GM23248 (cell line): ENCODE results near the gene RFNG. TPM values are rescaled to one million over a fixed set of nuclear protein-coding genes. Genes with fewer than 3 reads are reported as not detected.
A peak's percentile ranks its signal among the peaks of the same experiment; 100 is the strongest.

Experiments
- DNase-seq: peaks from one replicate; pipeline ENCODE4 v3.0.0-alpha.2; 2015
- H2AFZ ChIP-seq: fragments of 200-600 bp; sonication (generic); 2 replicates; pipeline ENCODE4 v1.6.1; 2016; ENCODE audit warnings: antibody characterized with exemption
- H3F3A ChIP-seq: fragments of 200-600 bp; sonication (generic); 2 replicates; pipeline ENCODE4 v1.6.1; 2016; ENCODE audit warnings: mild to moderate bottlenecking, antibody characterized with exemption, mixed run types; ENCODE audit not compliant: insufficient read depth
- H3K27ac ChIP-seq: fragments of 200-600 bp; sonication (generic); 2 replicates; pipeline ENCODE4 v1.5.1; 2016; ENCODE audit warnings: mild to moderate bottlenecking
- H3K27me3 ChIP-seq: fragments of 200-600 bp; sonication (generic); replicated peaks from 2 replicates; pipeline ENCODE4 v1.6.1; 2016; ENCODE audit warnings: mild to moderate bottlenecking; ENCODE audit not compliant: insufficient read depth
- H3K36me3 ChIP-seq: fragments of 200-600 bp; sonication (generic); 2 replicates; pipeline ENCODE4 v1.6.1; 2016; ENCODE audit warnings: low read depth, mild to moderate bottlenecking
- H3K4me1 ChIP-seq: fragments of 200-600 bp; sonication (generic); 2 replicates; pipeline ENCODE4 v1.6.1; 2016; ENCODE audit warnings: mild to moderate bottlenecking; ENCODE audit not compliant: insufficient read depth
- H3K4me2 ChIP-seq: fragments of 200-600 bp; sonication (generic); one replicate; pipeline ENCODE4 v1.6.1; 2016; ENCODE audit warnings: mild to moderate bottlenecking; ENCODE audit not compliant: unreplicated experiment
- H3K4me3 ChIP-seq: fragments of 200-600 bp; sonication (generic); 2 replicates; pipeline ENCODE4 v1.5.1; 2016; ENCODE audit warnings: mild to moderate bottlenecking
- H3K79me2 ChIP-seq: fragments of 200-600 bp; sonication (generic); 2 replicates; pipeline ENCODE4 v1.6.1; 2016; ENCODE audit warnings: mild to moderate bottlenecking; ENCODE audit not compliant: insufficient read depth
- H3K9ac ChIP-seq: fragments of 200-600 bp; sonication (generic); 2 replicates; pipeline ENCODE4 v1.6.1; 2016; ENCODE audit warnings: mild to moderate bottlenecking
- H3K9me2 ChIP-seq: fragments of 200-600 bp; sonication (generic); 2 replicates; pipeline ENCODE4 v1.6.1; 2016; ENCODE audit warnings: mixed run types, mild to moderate bottlenecking, moderate library complexity; ENCODE audit not compliant: insufficient read depth
- H3K9me3 ChIP-seq: fragments of 200-600 bp; sonication (generic); one replicate; pipeline ENCODE4 v1.6.1; 2017; ENCODE audit warnings: low read depth
- H4K20me1 ChIP-seq: fragments of 200-600 bp; sonication (generic); 2 replicates; pipeline ENCODE4 v1.6.0; 2016; ENCODE audit not compliant: insufficient read depth
- EZH2 ChIP-seq: fragments of 200-600 bp; sonication (generic); IDR thresholded peaks from 2 replicates; pipeline ENCODE4 v1.6.1; 2018; ENCODE audit warnings: antibody characterized with exemption, mild to moderate bottlenecking; ENCODE audit not compliant: insufficient read depth, poor library complexity, severe bottlenecking
- EZH2phosphoT487 ChIP-seq: fragments of 200-600 bp; sonication (generic); IDR thresholded peaks from 2 replicates; pipeline ENCODE4 v1.6.1; 2018; ENCODE audit warnings: antibody characterized with exemption, moderate library complexity, mild to moderate bottlenecking, low read depth; ENCODE audit not compliant: insufficient read depth
- WGBS, 2 experiments: methylation state at CpG; one replicate each; pipeline ENCODE4 v1.1.6; 2015 to 2017; ENCODE audit warnings: low lambda C conversion rate in 2 of 2, low coverage in 1 of 2; ENCODE audit errors: missing lambda C conversion rate in 2 of 2; 5-methylcytosine and 5-hydroxymethylcytosine counted together
- in situ Hi-C: fragments of 300-500 bp; cut with MboI; formaldehyde crosslinking; loops from 2 replicates; pipeline ENCODE4 v1.15.0; 2020
- polyA plus RNA-seq: library from polyadenylated mRNA; unstranded; fragments of >200 nt; fragmentation: Nextera tagmentation; extraction: Ambion mirVana; gene quantifications from 2 replicates; pipeline ENCODE4 v1.2.1, GENCODE V29; 2016
- total RNA-seq: library from RNA; depleted of rRNA; stranded (reverse); fragments of >200 nt; shearing (Covaris generic); gene quantifications from 2 replicates; pipeline ENCODE4 v1.2.3, GENCODE V29; 2014

The RFNG gene
- total and polyA plus RNA-seq, 2 experiments from 2014 or later, result 11.8 to 59.8 TPM

DNA sequence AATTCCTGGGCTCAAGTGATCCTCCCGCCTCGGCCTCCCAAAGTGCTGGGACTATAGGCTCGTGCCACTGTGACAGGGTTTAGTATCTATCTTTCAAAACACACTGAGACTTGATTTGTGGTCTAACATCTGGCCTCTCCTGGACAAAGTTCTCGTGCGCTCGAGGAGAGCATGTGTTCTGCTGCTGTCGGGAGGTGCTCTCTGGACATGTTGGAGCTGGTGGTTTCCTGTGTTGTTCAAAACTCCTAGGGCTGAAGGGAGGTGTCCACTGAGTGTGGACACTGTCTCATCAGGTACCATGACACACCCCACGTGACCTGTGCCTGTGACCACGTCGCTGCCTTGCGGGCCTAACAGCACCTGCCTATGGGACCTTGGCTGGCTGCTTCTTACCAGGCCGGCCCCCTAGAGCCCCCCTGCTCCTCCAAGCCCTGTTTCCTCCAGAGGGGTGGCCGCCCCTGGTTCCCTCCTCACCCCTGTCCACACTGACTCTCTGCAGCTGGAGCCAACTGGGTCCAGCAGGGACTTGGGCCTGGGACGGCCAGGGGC lies 5.6 kb downstream of the RFNG start:
- Histone ChIP-seq H3K27ac (no peak overlapping the region), H4K20me1 (no peaks in the 10 kb centered on the region), H3K79me2 (peaks cover 10% of the 10 kb centered on the region; the same call in 1 of the 2 replicates), H3K9me3 (no peaks in the 10 kb centered on the region), H3K4me1 (no peaks in the 10 kb centered on the region), H3K27me3 (no peaks in the 10 kb centered on the region), H3K9me2 (no peaks in the 10 kb centered on the region), H2AFZ (no peak overlapping the region), H3K4me2 (no peak overlapping the region), H3K36me3 (no peaks in the 10 kb centered on the region), H3F3A (peaks cover 5% of the 10 kb centered on the region; the same call in 1 of the 2 replicates), H3K4me3 (no peak overlapping the region), H3K9ac (no peak overlapping the region)
- DNase-seq, result no peak
- in situ Hi-C loops, result no loop called here
- TF ChIP-seq EZH2phosphoT487 (no peak), EZH2 (no peak)
- WGBS, 2 experiments, result 42 to 44% methylated on average over 14 of the region's 14 CpGs

DNA sequence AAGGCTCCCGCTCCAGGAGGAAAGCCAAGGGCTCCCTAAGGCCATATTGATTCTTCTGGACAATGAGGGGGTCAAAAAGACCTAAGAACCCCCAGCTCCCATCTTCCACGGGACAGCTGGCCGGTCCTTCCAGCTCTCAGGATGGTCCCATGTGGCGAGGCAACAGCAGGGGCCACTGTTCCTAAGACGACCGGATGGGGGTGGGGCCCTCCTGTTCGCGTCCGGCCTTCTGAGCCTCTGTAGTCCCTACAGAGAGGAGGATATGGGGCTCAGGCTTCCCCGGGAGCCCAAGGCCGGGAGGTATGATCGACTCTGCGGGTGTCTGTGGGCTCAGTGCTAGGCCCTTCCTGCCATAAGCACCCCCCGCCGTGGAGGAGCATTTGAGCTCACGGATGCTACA lies 8.1 kb downstream of the RFNG start:
- TF ChIP-seq EZH2phosphoT487 (no peak), EZH2 (no peak)
- H2AFZ ChIP-seq, result no peak overlapping the region
- 69 to 76% methylated on average over 15 to 16 of the region's 16 CpGs for WGBS, 2 experiments
- no peak overlapping the region for H3K9ac ChIP-seq
- DNase-seq, result no peak
- no peaks in the 10 kb centered on the region for H3K9me3 ChIP-seq
- H3K79me2 ChIP-seq, result no peaks in the 10 kb centered on the region
- no peak overlapping the region for H3K27ac ChIP-seq
- H3K27me3 ChIP-seq, result no peaks in the 10 kb centered on the region
- no peaks in the 10 kb centered on the region for H3K36me3 ChIP-seq
- H3F3A ChIP-seq, result peaks cover 6% of the 10 kb centered on the region; the same call in 1 of the 2 replicates
- no peak overlapping the region for H3K4me3 ChIP-seq
- H4K20me1 ChIP-seq, result no peaks in the 10 kb centered on the region
- no peaks in the 10 kb centered on the region for H3K4me1 ChIP-seq
- in situ Hi-C loops, result no loop called here
- H3K4me2 ChIP-seq, result no peak overlapping the region
- H3K9me2 ChIP-seq, result no peaks in the 10 kb centered on the region

DNA sequence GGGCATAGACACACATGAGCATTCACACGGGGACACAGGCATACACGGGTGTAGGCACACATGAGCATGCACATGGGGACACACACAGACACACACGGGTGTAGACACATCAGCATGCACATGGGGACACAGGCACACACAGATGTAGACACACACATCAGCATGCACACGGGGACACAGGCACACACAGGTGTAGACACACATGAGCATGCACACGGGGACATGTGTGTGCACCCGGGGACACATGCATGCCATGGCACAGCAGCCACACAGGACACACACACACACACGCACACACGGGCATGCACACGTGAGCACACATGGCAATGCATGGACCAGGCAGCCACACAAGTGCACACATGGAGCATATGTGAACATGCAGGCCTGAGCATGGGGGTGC lies 9.0 kb downstream of the RFNG start:
- H3K36me3 ChIP-seq, result no peaks in the 10 kb centered on the region
- H3K4me3 ChIP-seq, result no peak overlapping the region
- no peak overlapping the region for H3K27ac ChIP-seq
- H3K4me2 ChIP-seq, result no peak overlapping the region
- no peak overlapping the region for H3K9ac ChIP-seq
- no peaks in the 10 kb centered on the region for H4K20me1 ChIP-seq
- TF ChIP-seq EZH2 (no peak), EZH2phosphoT487 (no peak)
- in situ Hi-C loops, result no loop called here
- no peaks in the 10 kb centered on the region for H3K4me1 ChIP-seq
- DNase-seq, result no peak
- H3K27me3 ChIP-seq, result no peaks in the 10 kb centered on the region
- H3K79me2 ChIP-seq, result no peaks in the 10 kb centered on the region
- no peaks in the 10 kb centered on the region for H3K9me2 ChIP-seq
- WGBS, 2 experiments, result 63 to 64% methylated on average over 9 of the region's 9 CpGs
- no peaks in the 10 kb centered on the region for H3K9me3 ChIP-seq
- no peak overlapping the region for H2AFZ ChIP-seq
- H3F3A ChIP-seq, result peaks cover 6% of the 10 kb centered on the region; the same call in 1 of the 2 replicates

DNA sequence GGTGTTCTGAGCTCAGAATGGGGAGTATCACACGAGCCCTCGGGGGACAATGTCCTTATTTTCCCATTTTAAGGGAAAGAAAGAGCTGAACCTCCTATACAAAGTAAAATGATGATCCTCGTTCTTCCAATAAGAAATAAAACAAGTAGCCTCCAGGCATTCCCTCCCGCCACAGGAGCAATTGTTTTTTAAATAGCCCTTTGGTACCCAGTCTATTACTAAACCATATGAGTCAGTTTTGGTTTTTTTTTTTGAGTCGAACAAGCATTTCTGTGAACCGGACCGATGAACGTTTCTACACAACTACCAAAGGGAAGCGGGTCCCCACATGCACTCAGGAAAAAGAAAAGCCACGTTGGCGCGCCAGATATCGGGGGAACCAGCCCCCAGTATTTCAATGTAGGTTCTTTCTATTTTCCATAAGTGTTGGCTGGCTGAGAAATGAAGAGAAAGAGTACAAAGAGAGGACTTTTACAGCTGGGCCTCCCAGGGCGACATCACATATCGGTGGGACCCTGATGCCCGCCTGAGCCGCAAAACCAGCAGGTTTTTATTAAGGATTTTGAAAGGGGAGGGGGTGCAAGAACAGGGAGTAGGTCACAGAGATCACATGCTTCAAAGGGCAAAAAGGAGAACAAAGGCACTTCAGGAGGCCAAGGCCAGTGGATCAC lies 10.3 kb downstream of the RFNG start:
- H4K20me1 ChIP-seq, result no peaks in the 10 kb centered on the region
- WGBS, 2 experiments, result 70 to 73% methylated on average over 17 of the region's 17 CpGs
- H3K4me2 ChIP-seq, result no peak overlapping the region

More for the DNA sequence above, 10.3 kb downstream of the RFNG start:
- H3K79me2 ChIP-seq, result no peaks in the 10 kb centered on the region
- no peak for TF ChIP-seq EZH2phosphoT487
- no peaks in the 10 kb centered on the region for H3K4me1 ChIP-seq
- no peaks in the 10 kb centered on the region for H3K27me3 ChIP-seq
- in situ Hi-C loops, result no loop called here
- H3K9me2 ChIP-seq, result no peaks in the 10 kb centered on the region
- H3F3A ChIP-seq, result peaks cover 6% of the 10 kb centered on the region; the same call in 1 of the 2 replicates
- H3K9me3 ChIP-seq, result no peaks in the 10 kb centered on the region
- peak; percentile 48 for DNase-seq
- H3K4me3 ChIP-seq, result no peak overlapping the region
- H3K9ac ChIP-seq, result no peak overlapping the region
- H2AFZ ChIP-seq, result no peak overlapping the region
- no peaks in the 10 kb centered on the region for H3K36me3 ChIP-seq
- no peak overlapping the region for H3K27ac ChIP-seq
